Upper lobe of right lung (tissue), 1 donor: ENCODE data around the gene P2RX2. TPM values are rescaled to one million over a fixed set of nuclear protein-coding genes. Genes with fewer than 3 reads are reported as not detected.

Source experiments
- ATAC-seq: fragments of 200-7000 bp; cut with Tn5 transposase; one replicate; pipeline ENCODE4 v1.9.1; 2020; ENCODE audit warnings: mild to moderate bottlenecking, moderate library complexity
- DNase-seq: peaks from one replicate; pipeline ENCODE4 v3.0.0-alpha.2; 2020
- H3K27ac ChIP-seq: fragments of 200-600 bp; one replicate; pipeline ENCODE4 v1.8.0; 2022
- H3K27me3 ChIP-seq: fragments of 200-600 bp; one replicate; pipeline ENCODE4 v1.8.0; 2022; ENCODE audit warnings: mild to moderate bottlenecking
- H3K36me3 ChIP-seq: fragments of 200-600 bp; one replicate; pipeline ENCODE4 v1.8.0; 2022
- H3K4me1 ChIP-seq: fragments of 200-600 bp; one replicate; pipeline ENCODE4 v1.8.0; 2022
- H3K4me3 ChIP-seq: fragments of 200-600 bp; one replicate; pipeline ENCODE4 v1.8.0; 2022; ENCODE audit warnings: mild to moderate bottlenecking
- H3K9me3 ChIP-seq: fragments of 200-600 bp; one replicate; pipeline ENCODE4 v1.8.0; 2022
- intact Hi-C: fragments of 100-400 bp; cut with DNase I; formaldehyde crosslinking; loops from one replicate; pipeline ENCODE4 v1.11.0; 2022
- total RNA-seq: library from RNA; stranded (reverse); fragmentation: NEBNext Ultra II Directional; extraction: Animal tissue kit (Norgen Biotek cat#: 25700); gene quantifications from one replicate; pipeline ENCODE4 v1.2.1, GENCODE V29; 2021
- TF ChIP-seq, protein P1 (sequence below): fragments of 200-600 bp; IDR thresholded peaks from one replicate; pipeline ENCODE4 v1.8.0; 2022; ENCODE audit warnings: antibody characterized with exemption
- donor health status: DM: no; HTN: yes; CAD: no; lungs with severe emphysema.

The P2RX2 gene
- total RNA-seq, 1 donor from 2014 or later: 0.55 TPM

DNA sequence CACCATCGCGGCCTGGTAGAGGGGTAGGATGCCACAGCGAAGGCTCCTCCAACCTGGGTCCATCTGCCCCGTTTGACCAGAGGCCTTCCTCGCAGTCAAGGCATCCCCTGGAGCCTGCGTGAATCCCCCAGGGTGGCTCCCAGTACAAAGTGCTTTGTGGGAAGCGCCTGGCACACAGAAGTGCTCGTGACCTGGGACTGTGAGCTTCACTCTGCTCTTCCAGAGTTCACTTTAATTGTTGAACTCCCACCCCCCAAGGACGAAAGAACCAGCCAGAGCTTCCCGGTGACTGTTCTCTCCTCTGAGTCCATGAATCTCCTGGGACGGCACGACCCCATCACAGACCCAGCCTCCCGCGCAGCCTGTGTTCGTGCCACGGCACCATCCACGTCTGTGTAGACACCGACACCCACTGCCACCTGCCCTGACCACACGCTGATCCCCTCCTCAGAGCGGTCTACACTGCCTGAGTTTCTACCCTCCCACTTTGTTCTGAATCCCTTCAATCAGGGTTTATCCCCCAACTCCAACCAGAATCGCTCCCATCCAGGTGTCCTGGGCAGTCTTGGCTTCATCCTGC is 15.9 kb downstream of the P2RX2 start:
- TF ChIP-seq, protein P1, sequence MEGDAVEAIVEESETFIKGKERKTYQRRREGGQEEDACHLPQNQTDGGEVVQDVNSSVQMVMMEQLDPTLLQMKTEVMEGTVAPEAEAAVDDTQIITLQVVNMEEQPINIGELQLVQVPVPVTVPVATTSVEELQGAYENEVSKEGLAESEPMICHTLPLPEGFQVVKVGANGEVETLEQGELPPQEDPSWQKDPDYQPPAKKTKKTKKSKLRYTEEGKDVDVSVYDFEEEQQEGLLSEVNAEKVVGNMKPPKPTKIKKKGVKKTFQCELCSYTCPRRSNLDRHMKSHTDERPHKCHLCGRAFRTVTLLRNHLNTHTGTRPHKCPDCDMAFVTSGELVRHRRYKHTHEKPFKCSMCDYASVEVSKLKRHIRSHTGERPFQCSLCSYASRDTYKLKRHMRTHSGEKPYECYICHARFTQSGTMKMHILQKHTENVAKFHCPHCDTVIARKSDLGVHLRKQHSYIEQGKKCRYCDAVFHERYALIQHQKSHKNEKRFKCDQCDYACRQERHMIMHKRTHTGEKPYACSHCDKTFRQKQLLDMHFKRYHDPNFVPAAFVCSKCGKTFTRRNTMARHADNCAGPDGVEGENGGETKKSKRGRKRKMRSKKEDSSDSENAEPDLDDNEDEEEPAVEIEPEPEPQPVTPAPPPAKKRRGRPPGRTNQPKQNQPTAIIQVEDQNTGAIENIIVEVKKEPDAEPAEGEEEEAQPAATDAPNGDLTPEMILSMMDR: no peak
- H3K27me3 ChIP-seq: no peaks in the 10 kb centered on the region
- intact Hi-C loops: no loop called here
- no peak overlapping the region for H3K4me3 ChIP-seq
- ATAC-seq (no peak), DNase-seq (no peak)
- no peaks in the 10 kb centered on the region for H3K9me3 ChIP-seq
- H3K36me3 ChIP-seq: peaks cover 60% of the 10 kb centered on the region
- H3K4me1 ChIP-seq: no peaks in the 10 kb centered on the region
- H3K27ac ChIP-seq: no peak overlapping the region

DNA sequence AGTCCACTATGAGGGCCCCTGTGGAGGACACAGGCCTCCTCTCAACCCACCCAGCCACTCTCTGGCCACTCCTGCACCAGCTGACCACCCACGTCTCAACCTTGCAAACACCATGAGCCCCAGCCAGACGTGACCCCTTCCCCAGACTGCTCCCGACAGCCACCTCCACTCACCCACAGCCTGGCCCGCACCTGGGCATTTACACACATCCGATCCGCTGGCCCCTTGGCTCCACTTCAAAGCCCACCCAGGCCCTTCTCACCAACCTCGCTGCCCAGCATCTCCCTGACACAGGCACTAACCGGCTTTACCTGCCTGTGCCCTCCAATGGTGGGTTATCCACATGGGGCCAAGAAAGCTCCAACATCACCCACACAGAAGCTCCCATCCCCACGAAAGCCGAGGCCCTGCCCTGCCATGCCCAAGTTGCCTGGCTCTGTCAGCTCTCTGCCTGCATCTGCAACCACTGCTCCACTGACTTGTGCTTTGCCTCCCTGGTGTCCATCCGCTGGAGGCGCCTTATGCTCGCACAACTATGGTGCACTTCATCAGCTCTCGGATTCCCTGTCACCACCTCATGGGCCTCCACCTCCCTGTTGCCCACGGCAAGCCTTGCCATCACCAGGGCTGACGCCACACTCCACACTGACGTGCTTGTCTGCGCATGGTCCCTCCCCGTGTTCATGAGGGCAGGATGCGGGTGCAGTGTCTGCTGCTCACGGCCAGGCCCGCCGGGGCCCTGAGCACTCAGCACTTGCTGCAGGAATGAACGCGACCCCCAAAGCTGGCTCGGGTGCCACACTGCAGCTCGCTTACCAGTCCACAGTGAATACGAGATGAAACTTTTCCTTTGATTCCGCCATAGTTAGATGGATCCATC is 16.7 kb downstream of the P2RX2 start:
- Histone ChIP-seq H3K4me3 (no peak overlapping the region), H3K9me3 (no peaks in the 10 kb centered on the region), H3K36me3 (peaks cover 57% of the 10 kb centered on the region), H3K27me3 (no peaks in the 10 kb centered on the region), H3K27ac (no peak overlapping the region), H3K4me1 (no peaks in the 10 kb centered on the region)
- ATAC-seq: no peak
- intact Hi-C loops: no loop called here
- no peak for DNase-seq
- TF ChIP-seq, protein P1: no peak

GRCh38 chr12:132637811-132638210 is 19.2 kb downstream of the P2RX2 start:
- peaks cover 60% of the 10 kb centered on the region for H3K36me3 ChIP-seq
- H3K4me3 ChIP-seq: no peak overlapping the region
- TF ChIP-seq, protein P1: no peak
- H3K27me3 ChIP-seq: no peaks in the 10 kb centered on the region
- DNase-seq (no peak), ATAC-seq (no peak)
- no peaks in the 10 kb centered on the region for H3K4me1 ChIP-seq
- H3K27ac ChIP-seq: no peak overlapping the region
- intact Hi-C loops: no loop called here
- H3K9me3 ChIP-seq: no peaks in the 10 kb centered on the region

- no peaks in the 10 kb centered on the region for H3K27me3 ChIP-seq
- no peak overlapping the region for H3K4me3 ChIP-seq
- TF ChIP-seq, protein P1: peak; percentile 69
- intact Hi-C loops: no loop called here
- DNase-seq (no peak), ATAC-seq (peak; percentile 60)
- H3K9me3 ChIP-seq: no peaks in the 10 kb centered on the region
- no peaks in the 10 kb centered on the region for H3K4me1 ChIP-seq
- no peak overlapping the region for H3K27ac ChIP-seq
- H3K36me3 ChIP-seq: peaks cover 64% of the 10 kb centered on the region
These were observed 20.2 kb downstream of the P2RX2 start for GRCh38 chr12:132638541-132639408.

DNA sequence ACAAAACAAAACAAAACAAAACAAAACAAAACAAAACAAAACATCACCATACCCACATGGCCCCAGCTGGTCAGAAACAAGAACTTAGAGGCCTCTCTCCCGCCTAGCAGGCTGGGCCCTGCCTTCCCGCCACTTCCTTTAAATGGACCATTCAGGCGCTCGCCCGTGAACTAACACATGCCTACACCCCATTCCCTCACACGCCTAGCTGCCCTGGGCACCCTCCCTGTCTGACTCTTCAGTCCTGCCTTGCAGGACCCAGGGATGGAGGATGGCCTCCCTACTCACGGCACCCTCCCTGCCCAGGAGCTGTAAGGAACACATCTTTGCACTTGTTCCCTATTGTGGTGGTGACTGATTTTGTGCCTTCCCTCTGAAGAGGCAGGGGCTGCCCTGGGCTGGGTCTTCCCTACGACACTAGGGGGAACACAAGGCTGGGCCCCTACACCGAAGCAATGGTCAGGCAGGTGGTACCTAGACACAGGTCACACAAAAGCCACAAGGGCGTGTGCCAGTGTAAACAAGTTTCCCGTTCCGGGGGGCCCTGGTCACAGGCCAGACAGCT is 21.5 kb downstream of the P2RX2 start:
- DNase-seq (no peak), ATAC-seq (no peak)
- H3K4me1 ChIP-seq: no peaks in the 10 kb centered on the region
- TF ChIP-seq, protein P1: no peak
- H3K27ac ChIP-seq: no peak overlapping the region
- peaks cover 55% of the 10 kb centered on the region for H3K36me3 ChIP-seq
- H3K27me3 ChIP-seq: no peaks in the 10 kb centered on the region
- no peaks in the 10 kb centered on the region for H3K9me3 ChIP-seq
- H3K4me3 ChIP-seq: no peak overlapping the region
- intact Hi-C loops: no loop called here
